ENCODE results near the gene PRKAG2.
"Not testable (repeated sequence)": the region's sequence is repeated elsewhere in the genome, so short reads cannot be mapped to it uniquely, and the experiment has no call there.

GRCh38 chr7:151841395-151842051, 35.4 kb downstream of the PRKAG2 start:
- not testable (repeated sequence) for TF ChIP-seq EZH2 (IDR thresholded peaks at IDR 0.05); POLR2AphosphoS5 (IDR thresholded peaks at IDR 0.05; ENCODE audit: borderline replicate concordance, low read depth, low read length)

All from SK-N-MC (cell line).